ENCODE data around the gene TOP2B. TPM values are rescaled to one million over a fixed set of nuclear protein-coding genes. Genes with fewer than 3 reads are reported as not detected.

Gene TOP2B
- total and polyA plus RNA-seq, 2 experiments from 2014 or later, result 92.0 to 179 TPM

GRCh38 chr3:25583343-25583742 is 81.4 kb downstream of the TOP2B start:
- Mint-ChIP-seq H3K27ac (no peak overlapping the region), H3K27me3 (ENCODE audit: insufficient read depth, low read depth, poor library complexity) (peaks cover 10% of the 10 kb centered on the region), H3K4me1 (peaks cover 8% of the 10 kb centered on the region; the same call in 2 of the 3 replicates), H3K9me3 (no peaks in the 10 kb centered on the region), H3K4me3 (no peak overlapping the region), H3K36me3 (ENCODE audit: low read depth) (no peaks in the 10 kb centered on the region)
- Histone ChIP-seq H3K4me3 (no peak overlapping the region), H3K9me2 (ENCODE audit: insufficient read depth) (no peaks in the 10 kb centered on the region), H3K4me1 (ENCODE audit: insufficient read depth) (no peaks in the 10 kb centered on the region), H3K27me3 (ENCODE audit: insufficient read depth) (no peaks in the 10 kb centered on the region), H2AFZ (no peak overlapping the region), H3F3A (replicated peaks; ENCODE audit: low read depth) (no peaks in the 10 kb centered on the region), H3K36me3 (ENCODE audit: insufficient read depth) (no peaks in the 10 kb centered on the region), H3K27ac (ENCODE audit: low read depth) (no peak overlapping the region), H4K20me1 (replicated peaks; ENCODE audit: insufficient read depth) (no peaks in the 10 kb centered on the region), H3K79me2 (replicated peaks; ENCODE audit: insufficient read depth) (no peaks in the 10 kb centered on the region), H3K4me2 (no peak overlapping the region)
- ATAC-seq (no peak), DNase-seq (ENCODE audit: low spot score) (no peak)
- TF ChIP-seq ZNF331 (CRISPR knock-in tag; IDR thresholded peaks at IDR 0.05; ENCODE audit: low read depth) (no peak), POLR2AphosphoS5 (IDR thresholded peaks at IDR 0.05; ENCODE audit: low read depth) (no peak), CTCF (conservative IDR thresholded peaks at IDR 0.05; ENCODE audit: low read depth in 2 of 2) (no peak), ZNF462 (CRISPR knock-in tag; IDR thresholded peaks at IDR 0.05) (no peak), ZNF114 (CRISPR knock-in tag; IDR thresholded peaks at IDR 0.05) (no peak), CREB1 (CRISPR knock-in tag; IDR thresholded peaks at IDR 0.05; ENCODE audit: low read depth) (no peak), STAT1 (IDR thresholded peaks at IDR 0.05; ENCODE audit: unreplicated experiment) (no peak), EZH2 (IDR thresholded peaks at IDR 0.05; ENCODE audit: low read depth, unreplicated experiment) (no peak), EZH2phosphoT487 (IDR thresholded peaks at IDR 0.05; ENCODE audit: unreplicated experiment) (no peak), ETS1 (IDR thresholded peaks at IDR 0.05) (no peak), REST (IDR thresholded peaks at IDR 0.05; ENCODE audit: unreplicated experiment) (no peak), NANOG (IDR thresholded peaks at IDR 0.05; ENCODE audit: borderline replicate concordance) (no peak)

Data from GM23338 (cell line).